ENCODE measurements around the gene COPG2. TPM values are rescaled to one million over a fixed set of nuclear protein-coding genes. Genes with fewer than 3 reads are reported as not detected.

COPG2 gene
- total and polyA plus RNA-seq, 2 experiments from 2014 or later: 7.0 to 35.1 TPM

DNA sequence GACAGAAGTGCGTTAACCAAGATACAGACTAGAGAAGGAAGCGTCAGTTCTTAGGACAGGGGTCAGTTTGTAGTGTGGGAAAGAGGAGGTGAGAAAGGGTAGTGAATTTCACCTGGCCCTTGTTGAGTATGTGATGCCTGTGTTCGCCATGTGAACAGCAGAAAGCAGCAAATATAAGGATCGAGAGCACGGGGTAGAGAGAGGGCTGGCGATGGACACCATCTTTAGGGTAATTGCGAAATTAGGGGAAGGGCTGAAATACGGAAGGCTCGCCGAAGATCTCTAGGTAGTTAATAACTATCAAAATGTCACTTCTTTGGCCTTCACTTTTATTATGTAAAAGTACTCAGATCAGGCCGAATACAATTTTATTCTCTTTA, 182.8 kb downstream of the COPG2 start:
- Histone ChIP-seq H3K4me1 (ENCODE audit: low read depth) (no peaks in the 10 kb centered on the region), H3K36me3 (no peaks in the 10 kb centered on the region), H3K27ac (no peak overlapping the region), H3K9me3 (ENCODE audit: low read depth) (no peaks in the 10 kb centered on the region), H3K4me3 (peak overlapping the region; percentile 29), H3K27me3 (no peaks in the 10 kb centered on the region)
- TF ChIP-seq, protein P1, sequence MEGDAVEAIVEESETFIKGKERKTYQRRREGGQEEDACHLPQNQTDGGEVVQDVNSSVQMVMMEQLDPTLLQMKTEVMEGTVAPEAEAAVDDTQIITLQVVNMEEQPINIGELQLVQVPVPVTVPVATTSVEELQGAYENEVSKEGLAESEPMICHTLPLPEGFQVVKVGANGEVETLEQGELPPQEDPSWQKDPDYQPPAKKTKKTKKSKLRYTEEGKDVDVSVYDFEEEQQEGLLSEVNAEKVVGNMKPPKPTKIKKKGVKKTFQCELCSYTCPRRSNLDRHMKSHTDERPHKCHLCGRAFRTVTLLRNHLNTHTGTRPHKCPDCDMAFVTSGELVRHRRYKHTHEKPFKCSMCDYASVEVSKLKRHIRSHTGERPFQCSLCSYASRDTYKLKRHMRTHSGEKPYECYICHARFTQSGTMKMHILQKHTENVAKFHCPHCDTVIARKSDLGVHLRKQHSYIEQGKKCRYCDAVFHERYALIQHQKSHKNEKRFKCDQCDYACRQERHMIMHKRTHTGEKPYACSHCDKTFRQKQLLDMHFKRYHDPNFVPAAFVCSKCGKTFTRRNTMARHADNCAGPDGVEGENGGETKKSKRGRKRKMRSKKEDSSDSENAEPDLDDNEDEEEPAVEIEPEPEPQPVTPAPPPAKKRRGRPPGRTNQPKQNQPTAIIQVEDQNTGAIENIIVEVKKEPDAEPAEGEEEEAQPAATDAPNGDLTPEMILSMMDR (IDR thresholded peaks at IDR 0.05; ENCODE audit: low read depth, low read length): no peak
- no peak for DNase-seq (ENCODE audit: low read depth in 1 of 2, low spot score in 1 of 2)

DNA sequence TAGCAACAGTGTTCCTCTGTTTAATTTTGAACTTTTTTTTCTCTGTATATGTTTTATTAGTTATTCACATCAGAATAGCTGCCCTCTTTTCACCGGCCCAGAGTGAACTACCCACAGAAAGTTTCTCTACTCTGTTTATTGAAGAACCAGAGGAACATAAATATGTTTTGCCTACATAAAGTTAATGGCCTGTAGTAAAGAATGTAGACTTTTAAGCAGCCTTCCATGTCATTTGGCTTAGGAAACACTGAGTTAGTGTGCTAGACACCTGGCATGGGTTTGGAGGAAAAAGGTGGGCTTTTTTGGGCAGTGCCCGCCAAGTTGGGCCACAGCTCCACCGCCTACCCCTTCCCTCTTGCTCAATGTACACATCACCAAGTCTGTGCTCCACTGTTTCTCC, 185.5 kb downstream of the COPG2 start:
- Histone ChIP-seq H3K27ac (no peak overlapping the region), H3K4me3 (no peak overlapping the region), H3K27me3 (no peaks in the 10 kb centered on the region), H3K4me1 (ENCODE audit: low read depth) (no peaks in the 10 kb centered on the region), H3K9me3 (ENCODE audit: low read depth) (no peaks in the 10 kb centered on the region), H3K36me3 (no peaks in the 10 kb centered on the region)
- DNase-seq (ENCODE audit: low read depth in 1 of 2, low spot score in 1 of 2): no peak
- TF ChIP-seq, protein P1 (IDR thresholded peaks at IDR 0.05; ENCODE audit: low read depth, low read length): no peak

- H3K9me3 ChIP-seq (ENCODE audit: low read depth): no peaks in the 10 kb centered on the region
- H3K36me3 ChIP-seq: no peaks in the 10 kb centered on the region
- no peak overlapping the region for H3K4me3 ChIP-seq
- peak in 1 of 2 donors; percentile 85 for DNase-seq (ENCODE audit: low read depth in 1 of 2, low spot score in 1 of 2)
- H3K27ac ChIP-seq: no peak overlapping the region
- TF ChIP-seq, protein P1 (IDR thresholded peaks at IDR 0.05; ENCODE audit: low read depth, low read length): no peak
- H3K4me1 ChIP-seq (ENCODE audit: low read depth): no peaks in the 10 kb centered on the region
- H3K27me3 ChIP-seq: no peaks in the 10 kb centered on the region
Observed at GRCh38 chr7:130481898-130482297, 186.7 kb downstream of the COPG2 start.

DNA sequence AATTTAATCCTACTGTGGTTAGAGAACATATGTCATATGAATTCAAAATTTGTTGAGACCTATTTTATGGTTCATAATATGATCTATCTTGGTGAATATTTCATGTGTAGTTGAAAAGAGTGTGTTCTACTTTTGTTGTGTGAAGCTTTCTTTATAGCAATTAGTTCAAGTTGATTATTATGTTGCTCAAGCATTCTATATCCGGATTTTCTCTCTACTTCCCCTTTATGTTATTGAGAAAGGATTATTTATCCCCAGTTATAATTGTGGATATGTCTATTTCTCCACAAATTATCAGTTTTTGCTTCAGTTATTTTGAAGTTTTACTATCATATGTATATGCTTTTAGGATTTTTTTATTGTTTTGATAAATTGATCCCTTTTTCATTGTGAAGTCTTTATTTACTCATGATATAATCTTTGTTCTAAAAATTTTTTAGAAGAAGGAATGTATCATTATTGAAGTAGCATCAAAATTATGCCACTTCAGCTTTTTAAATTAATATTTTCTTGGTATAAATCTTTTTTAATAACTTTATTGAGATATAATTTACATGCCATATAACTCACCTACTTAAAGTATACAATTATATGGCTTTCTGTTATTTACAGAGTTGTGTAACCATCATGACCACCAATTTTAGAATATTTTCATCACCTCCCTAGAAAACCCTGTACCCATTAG, 188.7 kb downstream of the COPG2 start:
- no peaks in the 10 kb centered on the region for H3K27me3 ChIP-seq
- no peak overlapping the region for H3K27ac ChIP-seq
- no peak overlapping the region for H3K4me3 ChIP-seq
- TF ChIP-seq, protein P1 (IDR thresholded peaks at IDR 0.05; ENCODE audit: low read depth, low read length): no peak
- H3K4me1 ChIP-seq (ENCODE audit: low read depth): no peaks in the 10 kb centered on the region
- no peaks in the 10 kb centered on the region for H3K36me3 ChIP-seq
- no peaks in the 10 kb centered on the region for H3K9me3 ChIP-seq (ENCODE audit: low read depth)
- DNase-seq (ENCODE audit: low read depth in 1 of 2, low spot score in 1 of 2): no peak

GRCh38 chr7:130478991-130479390, 189.6 kb downstream of the COPG2 start:
- H3K36me3 ChIP-seq: no peaks in the 10 kb centered on the region
- no peak overlapping the region for H3K27ac ChIP-seq
- no peaks in the 10 kb centered on the region for H3K27me3 ChIP-seq
- H3K4me1 ChIP-seq (ENCODE audit: low read depth): no peaks in the 10 kb centered on the region
- no peak for DNase-seq (ENCODE audit: low read depth in 1 of 2, low spot score in 1 of 2)
- TF ChIP-seq, protein P1 (IDR thresholded peaks at IDR 0.05; ENCODE audit: low read depth, low read length): no peak
- H3K4me3 ChIP-seq: no peak overlapping the region
- no peaks in the 10 kb centered on the region for H3K9me3 ChIP-seq (ENCODE audit: low read depth)
